HepG2 (cell line): ENCODE data around the gene MED13. TPM values are rescaled to one million over a fixed set of nuclear protein-coding genes. Genes with fewer than 3 reads are reported as not detected.

Source experiments
- BRF2 ChIP-seq: sonication (generic); formaldehyde crosslinking; IDR thresholded peaks from 2 replicates; pipeline ENCODE4 v1.8.1; 2022; ENCODE audit warnings: mild to moderate bottlenecking, missing genetic modification reagents
- DRAP1 ChIP-seq: IDR thresholded peaks from 2 replicates; pipeline ENCODE4 v1.6.1; 2016; ENCODE audit warnings: missing genetic modification reagents, missing compliant biosample characterization
- FOSL1 ChIP-seq: sonication (generic); formaldehyde crosslinking; IDR thresholded peaks from 2 replicates; pipeline ENCODE4 v1.9.0; 2021; ENCODE audit warnings: missing genetic modification reagents, borderline replicate concordance
- FOXO1 ChIP-seq: sonication (generic); formaldehyde crosslinking; IDR thresholded peaks from 2 replicates; pipeline ENCODE4 v1.4.0; 2020; ENCODE audit warnings: missing genetic modification reagents
- HDAC1 ChIP-seq: sonication (generic); formaldehyde crosslinking; IDR thresholded peaks from 2 replicates; pipeline ENCODE4 v1.5.1; 2020; ENCODE audit warnings: mild to moderate bottlenecking, missing genetic modification reagents
- HMG20A ChIP-seq: IDR thresholded peaks from 2 replicates; pipeline ENCODE4 v1.6.1; 2016; ENCODE audit warnings: borderline replicate concordance
- KMT2A ChIP-seq: sonication (generic); formaldehyde crosslinking; IDR thresholded peaks from 2 replicates; pipeline ENCODE4 v1.4.0; 2020; ENCODE audit warnings: missing genetic modification reagents
- MEIS1 ChIP-seq: sonication (generic); formaldehyde crosslinking; IDR thresholded peaks from 2 replicates; pipeline ENCODE4 v1.9.0; 2021; ENCODE audit warnings: mild to moderate bottlenecking, missing genetic modification reagents, moderate library complexity, borderline replicate concordance
- NCOA1 ChIP-seq: sonication (generic); formaldehyde crosslinking; IDR thresholded peaks from 2 replicates; pipeline ENCODE4 v1.9.0; 2021; ENCODE audit warnings: missing genetic modification reagents
- PATZ1 ChIP-seq: sonication (generic); formaldehyde crosslinking; IDR thresholded peaks from 2 replicates; pipeline ENCODE4 v1.4.0; 2020; ENCODE audit warnings: missing genetic modification reagents
- PHF8 ChIP-seq: sonication (generic); formaldehyde crosslinking; IDR thresholded peaks from 2 replicates; pipeline ENCODE4 v1.5.0; 2020; ENCODE audit warnings: missing genetic modification reagents
- PITX1 ChIP-seq: sonication (generic); formaldehyde crosslinking; IDR thresholded peaks from 2 replicates; pipeline ENCODE4 v1.5.1; 2020; ENCODE audit warnings: mild to moderate bottlenecking, missing genetic modification reagents
- SIN3B ChIP-seq: fragments of 150-350 bp; IDR thresholded peaks from 2 replicates; pipeline ENCODE4 v1.6.1; 2014; ENCODE audit warnings: low read length
- SKI ChIP-seq: fragments of 450-650 bp; IDR thresholded peaks from one replicate; pipeline ENCODE4 v1.6.1; 2018; ENCODE audit warnings: mild to moderate bottlenecking; ENCODE audit not compliant: partially characterized antibody
- SNAI1 ChIP-seq: sonication (generic); formaldehyde crosslinking; IDR thresholded peaks from 2 replicates; pipeline ENCODE4 v1.5.0; 2020; ENCODE audit warnings: mild to moderate bottlenecking, missing genetic modification reagents, borderline replicate concordance
- ZNF205 ChIP-seq: IDR thresholded peaks from 2 replicates; pipeline ENCODE4 v1.6.1; 2018; ENCODE audit warnings: missing biosample characterization, missing genetic modification reagents
- ZNF282 ChIP-seq: fragments of 450-650 bp; IDR thresholded peaks from 2 replicates; pipeline ENCODE4 v1.6.1; 2018; ENCODE audit not compliant: partially characterized antibody
- ZNF431 ChIP-seq: sonication (generic); formaldehyde crosslinking; IDR thresholded peaks from 2 replicates; pipeline ENCODE4 v1.9.0; 2022; ENCODE audit warnings: missing genetic modification reagents, low read depth, mild to moderate bottlenecking, borderline replicate concordance
- ZNF724P ChIP-seq: sonication (generic); formaldehyde crosslinking; IDR thresholded peaks from 2 replicates; pipeline ENCODE4 v1.8.0; 2022; ENCODE audit warnings: missing genetic modification reagents, borderline replicate concordance
- polyA plus RNA-seq, 8 experiments: library from polyadenylated mRNA; depleted of rRNA in 3 of 8; stranded (reverse) in 7 of 8; unstranded in 1 of 8; fragments of >200 nt; fragmentation: Illumina TruSeq in 4 of 8; extraction: Trizol in 4 of 8; gene quantifications; 2 replicates each; pipeline versions ENCODE4 v1.2.1 to v1.2.3, GENCODE V29; 2011 to 2016; ENCODE audit warnings: low read depth in 4 of 8, missing spikeins in 1 of 8, mixed read lengths in 1 of 8; ENCODE audit not compliant: insufficient read depth in 1 of 8
- total RNA-seq, 5 experiments: library from RNA; depleted of rRNA; stranded (reverse); fragments of >200 nt; fragmentation: Illumina TruSeq; extraction: Trizol; gene quantifications; 2 replicates each; pipeline ENCODE4 v1.2.3, GENCODE V29; 2016; ENCODE audit warnings: low read depth in 1 of 5
- TF ChIP-seq, protein P1 (sequence below): IDR thresholded peaks from 2 replicates; pipeline ENCODE4 v1.6.1; 2016; ENCODE audit warnings: low read depth, control low read depth
- TF ChIP-seq, protein P2 (sequence below): sonication (generic); formaldehyde crosslinking; IDR thresholded peaks from 2 replicates; pipeline ENCODE4 v1.8.0; 2022; ENCODE audit warnings: mild to moderate bottlenecking, missing genetic modification reagents, moderate library complexity
- TF ChIP-seq, protein P3 (sequence below): IDR thresholded peaks from 2 replicates; pipeline ENCODE4 v1.6.1; 2016; ENCODE audit warnings: low read depth

The MED13 gene
- total and polyA plus RNA-seq, 2 of the 13 experiments (the other 11 are each of a cell fraction or from before 2014, with no cell fraction given) = 27.4 to 69.1 TPM

DNA sequence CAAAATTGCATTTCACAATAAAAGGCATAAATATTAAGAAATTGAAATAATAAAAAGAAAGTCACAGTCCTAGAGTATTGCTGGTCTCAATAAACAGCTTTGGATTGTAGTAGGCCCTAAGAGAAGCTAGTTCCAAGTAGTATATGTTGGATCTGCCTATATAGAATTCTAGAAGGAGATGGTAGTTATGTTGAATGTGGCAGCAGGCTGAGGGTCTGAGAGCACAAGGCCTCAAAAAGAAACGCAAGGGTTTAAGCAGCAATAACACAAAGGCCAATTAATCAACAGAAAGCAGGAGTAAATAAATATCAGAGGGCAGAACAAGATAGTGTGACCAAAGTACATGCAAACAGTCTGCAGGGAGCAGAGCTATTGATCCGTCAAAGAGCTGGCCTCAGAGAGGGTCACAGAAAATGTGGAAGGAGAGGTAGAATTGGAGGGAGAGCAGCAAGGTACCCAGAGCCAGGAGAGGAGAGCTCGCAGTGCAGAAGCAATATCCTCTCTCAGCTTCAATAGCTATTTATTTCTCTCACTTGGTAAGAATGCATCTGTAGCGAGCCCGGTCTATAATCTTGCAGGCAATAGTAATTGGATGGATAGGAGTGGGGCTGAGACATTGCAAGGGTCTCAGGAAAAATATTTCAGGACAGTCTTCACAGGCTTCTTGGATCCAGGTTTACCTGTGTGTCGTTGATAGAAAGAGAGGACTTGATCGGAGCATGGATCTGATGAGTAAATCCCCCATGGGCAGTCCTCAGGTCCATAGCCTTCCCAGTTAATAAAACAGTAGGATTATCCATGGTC, 25.1 kb upstream of the MED13 start (continued):
- TF ChIP-seq DRAP1 (CRISPR knock-in tag) (peak; percentile 31; the same call in 1 of the 2 replicates), KMT2A (CRISPR knock-in tag) (peak; percentile 57; the same call in 1 of the 2 replicates), SKI (peak; percentile 84), NCOA1 (CRISPR knock-in tag) (peak; percentile 62; the same call in 1 of the 2 replicates), HMG20A (CRISPR knock-in tag) (peak; percentile 91), SNAI1 (CRISPR knock-in tag) (no peak), FOSL1 (CRISPR knock-in tag) (no peak), ZNF431 (CRISPR knock-in tag) (peak; percentile 82), ZNF205 (CRISPR knock-in tag) (peak; percentile 90; the same call in 1 of the 2 replicates), SIN3B (no peak), ZNF724P (CRISPR knock-in tag) (no peak), ZNF282 (no peak), PATZ1 (CRISPR knock-in tag) (peak; percentile 72), BRF2 (0 out of 2 replicates have a peak, but pooled peaks have one; percentile 47), PITX1 (CRISPR knock-in tag) (peak; percentile 81), FOXO1 (peak; percentile 98), PHF8 (CRISPR knock-in tag) (peak; percentile 34; the same call in 1 of the 2 replicates), MEIS1 (peak; percentile 88; the same call in 1 of the 2 replicates), HDAC1 (CRISPR knock-in tag) (peak; percentile 83)
- TF ChIP-seq, protein P1, sequence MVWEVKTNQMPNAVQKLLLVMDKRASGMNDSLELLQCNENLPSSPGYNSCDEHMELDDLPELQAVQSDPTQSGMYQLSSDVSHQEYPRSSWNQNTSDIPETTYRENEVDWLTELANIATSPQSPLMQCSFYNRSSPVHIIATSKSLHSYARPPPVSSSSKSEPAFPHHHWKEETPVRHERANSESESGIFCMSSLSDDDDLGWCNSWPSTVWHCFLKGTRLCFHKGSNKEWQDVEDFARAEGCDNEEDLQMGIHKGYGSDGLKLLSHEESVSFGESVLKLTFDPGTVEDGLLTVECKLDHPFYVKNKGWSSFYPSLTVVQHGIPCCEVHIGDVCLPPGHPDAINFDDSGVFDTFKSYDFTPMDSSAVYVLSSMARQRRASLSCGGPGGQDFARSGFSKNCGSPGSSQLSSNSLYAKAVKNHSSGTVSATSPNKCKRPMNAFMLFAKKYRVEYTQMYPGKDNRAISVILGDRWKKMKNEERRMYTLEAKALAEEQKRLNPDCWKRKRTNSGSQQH (CRISPR knock-in tag) = peak; percentile 42; the same call in 1 of the 2 replicates
- TF ChIP-seq, protein P2, sequence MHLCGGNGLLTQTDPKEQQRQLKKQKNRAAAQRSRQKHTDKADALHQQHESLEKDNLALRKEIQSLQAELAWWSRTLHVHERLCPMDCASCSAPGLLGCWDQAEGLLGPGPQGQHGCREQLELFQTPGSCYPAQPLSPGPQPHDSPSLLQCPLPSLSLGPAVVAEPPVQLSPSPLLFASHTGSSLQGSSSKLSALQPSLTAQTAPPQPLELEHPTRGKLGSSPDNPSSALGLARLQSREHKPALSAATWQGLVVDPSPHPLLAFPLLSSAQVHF (CRISPR knock-in tag) = no peak
- TF ChIP-seq, protein P3, sequence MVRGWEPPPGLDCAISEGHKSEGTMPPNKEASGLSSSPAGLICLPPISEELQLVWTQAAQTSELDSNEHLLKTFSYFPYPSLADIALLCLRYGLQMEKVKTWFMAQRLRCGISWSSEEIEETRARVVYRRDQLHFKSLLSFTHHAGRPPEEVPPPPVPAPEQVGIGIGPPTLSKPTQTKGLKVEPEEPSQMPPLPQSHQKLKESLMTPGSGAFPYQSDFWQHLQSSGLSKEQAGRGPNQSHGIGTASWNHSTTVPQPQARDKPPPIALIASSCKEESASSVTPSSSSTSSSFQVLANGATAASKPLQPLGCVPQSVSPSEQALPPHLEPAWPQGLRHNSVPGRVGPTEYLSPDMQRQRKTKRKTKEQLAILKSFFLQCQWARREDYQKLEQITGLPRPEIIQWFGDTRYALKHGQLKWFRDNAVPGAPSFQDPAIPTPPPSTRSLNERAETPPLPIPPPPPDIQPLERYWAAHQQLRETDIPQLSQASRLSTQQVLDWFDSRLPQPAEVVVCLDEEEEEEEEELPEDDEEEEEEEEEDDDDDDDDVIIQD = 0 out of 2 replicates have a peak, but pooled peaks have one; percentile 35
